HG03469 (cell line): ENCODE results near the gene TNFAIP2.

Source experiments
- ATAC-seq: cut with Tn5 transposase; IDR thresholded peaks from one replicate; pipeline ENCODE4 v1.9.1; 2021; ENCODE audit warnings: mild to moderate bottlenecking, moderate library complexity, moderate number of reproducible peaks; ENCODE audit not compliant: unreplicated experiment

The TNFAIP2 gene

GRCh38 chr14:103133210-103134140 lies 10.2 kb downstream of the TNFAIP2 start:
- ATAC-seq, result no peak

- no peak for ATAC-seq
Measured at GRCh38 chr14:103134405-103134804, 11.1 kb downstream of the TNFAIP2 start.

DNA sequence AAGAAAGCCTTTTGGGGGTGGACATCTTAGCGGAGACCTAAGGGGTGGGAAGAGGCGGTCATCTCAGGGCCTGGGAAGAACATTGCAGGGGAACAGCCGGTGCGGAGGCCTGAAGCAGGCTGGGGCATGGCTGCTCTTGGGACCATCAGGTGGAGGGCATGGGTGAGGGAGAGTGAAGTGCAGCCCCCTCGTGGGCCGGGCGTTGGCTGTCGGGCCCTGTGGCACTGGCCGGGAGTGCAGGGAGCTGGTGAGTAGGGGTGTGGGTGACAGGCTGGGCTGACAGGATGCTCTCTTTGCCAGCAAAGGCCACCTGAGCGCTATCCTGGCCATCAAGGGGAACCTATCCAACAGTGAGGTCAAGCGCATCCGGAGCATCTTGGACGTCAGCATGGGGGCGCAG lies 11.7 kb downstream of the TNFAIP2 start:
- ATAC-seq, result no peak

- ATAC-seq, result no peak
Measured at GRCh38 chr14:103135333-103136260, 12.3 kb downstream of the TNFAIP2 start.

DNA sequence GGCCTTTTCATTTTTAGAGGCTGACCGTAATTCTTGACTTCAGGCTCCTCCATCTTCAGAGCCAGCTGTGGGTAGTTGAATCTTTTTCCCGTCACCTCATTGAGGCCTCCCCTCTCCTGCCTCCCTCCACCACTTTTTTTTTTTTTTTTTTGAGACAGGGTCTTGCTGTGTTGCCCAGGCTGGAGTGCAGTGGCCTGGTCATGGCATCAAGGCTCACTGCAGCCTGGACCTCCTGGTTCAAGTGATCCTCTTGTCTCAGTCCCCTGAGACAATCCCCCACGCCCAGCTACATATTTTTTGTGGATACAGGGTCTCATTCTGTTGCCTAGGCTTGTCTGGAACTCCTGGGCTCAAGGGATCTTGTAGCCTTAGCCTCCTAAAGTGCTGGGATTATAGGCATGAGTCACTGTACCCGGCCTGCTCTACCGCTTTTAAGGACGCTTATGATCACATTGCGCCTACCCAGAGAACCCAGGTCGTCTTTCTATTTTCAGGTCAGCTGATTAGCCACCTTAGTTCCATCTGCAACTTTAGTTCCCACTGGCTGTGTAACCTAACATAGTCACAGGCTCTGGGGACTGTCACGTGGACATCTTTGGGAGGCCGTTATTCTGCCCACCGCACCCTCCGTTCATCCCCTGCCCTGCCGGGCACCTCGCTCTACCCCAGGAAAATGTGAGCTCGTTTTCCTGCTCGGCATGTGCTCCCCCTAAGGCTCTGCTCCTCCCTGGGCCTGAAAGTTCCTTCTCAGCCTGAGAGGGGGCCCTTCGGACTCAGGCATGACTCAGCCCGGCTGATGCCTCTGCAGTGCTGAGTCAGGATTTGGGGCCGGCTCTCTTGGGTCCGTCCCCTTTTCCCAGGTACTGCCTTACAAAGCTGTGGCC lies 13.4 kb downstream of the TNFAIP2 start:
- ATAC-seq, result no peak

- no peak for ATAC-seq
Measured at GRCh38 chr14:103137689-103138300, 14.5 kb downstream of the TNFAIP2 start.

DNA sequence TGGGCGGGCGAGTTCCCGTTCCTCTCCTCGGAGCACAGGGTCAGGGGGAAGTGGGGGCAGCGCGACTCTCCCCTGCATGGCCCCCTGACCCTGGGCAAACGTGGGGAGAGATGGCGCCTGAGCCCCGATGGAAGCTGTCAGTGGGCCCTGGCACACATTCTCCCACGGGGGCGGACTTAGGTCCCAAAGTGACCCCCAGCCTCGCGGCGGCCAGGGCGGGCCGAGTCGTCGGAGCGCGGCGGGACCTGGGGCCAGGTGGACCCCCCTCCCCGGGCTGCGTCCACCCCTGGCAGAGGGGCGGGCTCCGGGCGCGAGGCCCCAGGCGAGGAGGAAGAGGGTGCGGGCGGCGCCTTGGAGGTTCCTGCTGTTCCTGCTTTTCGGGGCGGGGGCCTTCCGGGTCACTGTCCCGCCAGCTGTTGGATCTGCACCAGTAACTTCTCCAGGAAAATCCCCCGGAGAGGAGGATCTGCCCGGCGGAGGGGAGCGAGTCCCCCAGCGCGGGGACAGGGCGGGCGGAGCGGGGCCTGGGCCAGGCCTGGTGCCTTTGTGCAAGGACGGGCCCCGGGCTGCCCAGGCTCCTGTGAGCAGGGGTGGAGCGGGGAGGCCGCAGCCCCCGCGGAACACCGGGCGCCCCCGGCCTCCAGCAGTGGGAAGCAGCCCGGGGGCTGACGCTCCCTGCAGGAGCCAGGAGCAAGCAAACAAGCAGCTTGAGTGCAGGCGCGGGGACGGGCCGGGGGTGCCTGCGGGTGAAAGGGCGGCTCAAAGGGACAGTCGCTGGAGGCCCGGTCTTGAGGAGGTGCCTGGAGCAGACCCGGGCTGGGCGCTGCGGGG lies 15.3 kb downstream of the TNFAIP2 start:
- no peak for ATAC-seq

GRCh38 chr14:103139132-103140025 lies 16.1 kb downstream of the TNFAIP2 start:
- no peak for ATAC-seq

DNA sequence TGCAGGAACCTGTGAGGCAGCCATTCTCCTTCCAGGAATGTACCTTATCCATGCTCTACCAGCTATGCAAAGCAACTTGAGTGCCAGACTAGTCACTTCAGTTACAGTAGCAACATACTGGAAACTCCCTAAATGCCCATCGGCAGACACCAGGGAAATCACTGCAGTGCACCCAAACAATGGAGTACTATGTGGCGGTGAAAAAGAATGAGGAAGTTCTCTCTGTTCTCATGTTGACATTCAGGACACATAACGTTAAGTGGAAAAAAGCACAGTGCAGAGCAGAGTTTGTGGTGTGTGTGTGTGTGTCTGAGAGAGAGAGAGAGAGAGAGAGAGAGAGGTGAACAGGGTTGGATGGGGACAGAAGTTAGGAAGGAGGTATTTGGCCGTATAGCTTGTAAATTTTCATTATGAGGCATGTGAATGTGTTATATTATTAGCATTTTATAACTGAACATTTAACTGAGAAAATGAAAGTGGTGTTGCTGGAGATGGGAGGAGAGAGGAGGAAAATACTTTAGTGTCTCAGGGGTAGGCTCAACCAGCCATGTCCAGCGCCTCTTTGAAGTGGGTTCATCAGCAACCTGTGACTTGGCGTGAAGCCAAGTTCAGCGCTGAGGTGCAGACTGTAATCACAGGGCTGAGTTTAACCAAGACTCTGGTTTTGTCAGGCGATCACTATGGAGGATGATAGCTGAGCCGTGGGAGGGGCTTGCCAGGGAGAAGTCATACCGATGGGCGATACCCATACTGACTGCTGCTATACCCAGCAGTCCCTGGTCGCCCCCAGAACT lies 17.3 kb downstream of the TNFAIP2 start:
- ATAC-seq, result peak; percentile 69

- ATAC-seq, result no peak
Measured at GRCh38 chr14:103141117-103141796, 18.0 kb downstream of the TNFAIP2 start.

GRCh38 chr14:103142026-103142425 lies 18.8 kb downstream of the TNFAIP2 start:
- no peak for ATAC-seq

DNA sequence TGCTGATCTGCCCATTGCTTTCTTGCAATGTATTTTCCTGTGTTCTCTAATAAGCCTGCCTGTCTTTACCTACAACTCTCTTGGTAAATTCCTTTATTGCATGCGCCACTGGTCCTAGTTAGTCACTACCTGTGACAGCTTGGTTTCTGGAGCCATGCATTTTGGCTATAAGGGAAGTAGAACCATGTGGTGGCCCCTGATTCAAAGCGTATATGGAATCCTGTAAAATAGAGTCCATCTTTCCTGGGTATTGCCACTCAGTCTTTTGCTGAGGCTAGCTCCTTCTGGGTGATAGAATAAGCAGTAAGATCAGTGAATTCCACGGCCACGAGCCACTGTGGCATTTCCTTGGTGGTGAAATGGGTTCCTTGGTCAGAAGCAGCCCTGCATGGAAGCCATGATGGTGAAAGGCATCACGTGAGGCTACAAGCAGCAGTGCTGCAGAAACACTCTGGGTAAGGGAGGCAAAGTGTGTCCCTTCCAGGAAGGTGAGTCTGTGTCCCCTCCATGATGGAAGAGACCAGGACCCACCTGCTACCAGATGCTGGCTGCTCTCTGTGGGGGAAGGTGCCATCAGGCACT lies 19.6 kb downstream of the TNFAIP2 start:
- no peak for ATAC-seq

GRCh38 chr14:103143506-103143905 lies 20.2 kb downstream of the TNFAIP2 start:
- no peak for ATAC-seq

DNA sequence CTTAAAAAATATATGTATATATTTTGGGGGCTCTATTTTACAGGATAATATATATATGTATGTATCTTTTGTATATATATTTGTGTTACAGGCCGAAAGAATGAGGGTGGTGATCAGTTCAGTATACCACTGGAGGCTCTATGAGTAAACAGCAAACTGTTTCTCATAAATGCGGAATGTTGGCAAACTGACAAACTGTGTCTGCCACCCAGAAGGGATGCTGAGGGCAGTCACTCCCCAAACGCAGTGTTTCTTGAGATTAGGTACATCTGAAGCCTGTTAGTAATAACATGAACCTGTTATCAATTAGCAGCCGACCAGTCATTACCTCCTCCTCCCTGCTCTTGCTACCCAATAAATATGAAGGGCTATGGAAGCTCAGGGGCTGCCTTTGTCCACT lies 20.8 kb downstream of the TNFAIP2 start:
- no peak for ATAC-seq

GRCh38 chr14:103146141-103146709 lies 23.0 kb downstream of the TNFAIP2 start:
- no peak for ATAC-seq
